NB4 (cell line): ENCODE data around the gene STRAP.

Source experiments
- MYC ChIP-seq: IDR thresholded peaks from 2 replicates; pipeline ENCODE4 v1.6.1; 2011; ENCODE audit warnings: low read depth, low read length
- TF ChIP-seq, protein P1 (sequence below): IDR thresholded peaks from one replicate; pipeline ENCODE4 v1.5.1; 2012; ENCODE audit warnings: low read depth, low read length

DNA sequence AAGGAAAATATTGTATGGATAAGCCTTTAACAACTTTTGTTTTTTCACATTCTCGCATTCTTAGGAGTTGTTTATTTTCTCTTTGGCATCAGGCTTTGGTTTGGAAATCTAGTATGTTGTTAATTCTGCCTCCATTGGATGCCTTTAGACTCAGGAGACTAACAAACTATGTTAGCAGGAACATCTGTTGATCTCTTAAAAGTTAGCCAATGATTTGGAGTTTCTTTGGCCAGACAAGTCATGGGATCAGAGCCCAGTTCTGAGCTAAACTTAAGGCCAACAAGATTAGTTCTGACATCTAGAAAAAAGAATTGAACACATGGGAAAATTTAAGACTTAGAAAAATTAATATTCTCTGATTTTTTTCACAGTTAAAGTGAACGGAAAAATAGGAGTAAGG, 35.3 kb upstream of the STRAP start:
- TF ChIP-seq, protein P1, sequence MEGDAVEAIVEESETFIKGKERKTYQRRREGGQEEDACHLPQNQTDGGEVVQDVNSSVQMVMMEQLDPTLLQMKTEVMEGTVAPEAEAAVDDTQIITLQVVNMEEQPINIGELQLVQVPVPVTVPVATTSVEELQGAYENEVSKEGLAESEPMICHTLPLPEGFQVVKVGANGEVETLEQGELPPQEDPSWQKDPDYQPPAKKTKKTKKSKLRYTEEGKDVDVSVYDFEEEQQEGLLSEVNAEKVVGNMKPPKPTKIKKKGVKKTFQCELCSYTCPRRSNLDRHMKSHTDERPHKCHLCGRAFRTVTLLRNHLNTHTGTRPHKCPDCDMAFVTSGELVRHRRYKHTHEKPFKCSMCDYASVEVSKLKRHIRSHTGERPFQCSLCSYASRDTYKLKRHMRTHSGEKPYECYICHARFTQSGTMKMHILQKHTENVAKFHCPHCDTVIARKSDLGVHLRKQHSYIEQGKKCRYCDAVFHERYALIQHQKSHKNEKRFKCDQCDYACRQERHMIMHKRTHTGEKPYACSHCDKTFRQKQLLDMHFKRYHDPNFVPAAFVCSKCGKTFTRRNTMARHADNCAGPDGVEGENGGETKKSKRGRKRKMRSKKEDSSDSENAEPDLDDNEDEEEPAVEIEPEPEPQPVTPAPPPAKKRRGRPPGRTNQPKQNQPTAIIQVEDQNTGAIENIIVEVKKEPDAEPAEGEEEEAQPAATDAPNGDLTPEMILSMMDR, result no peak
- no peak for TF ChIP-seq MYC
